ENCODE results near the gene SPATA20.

GRCh38 chr17:50533720-50534148, 13.2 kb upstream of the SPATA20 start:
- TF ChIP-seq CTCF (IDR thresholded peaks at IDR 0.05; ENCODE audit: low read depth, low read length) = no peak
- no peak for TF ChIP-seq EZH2phosphoT487 (IDR thresholded peaks at IDR 0.05; ENCODE audit: low read depth)

All from OCI-LY3 (cell line).